ENCODE data around the gene NAALADL2. TPM values are rescaled to one million over a fixed set of nuclear protein-coding genes. Genes with fewer than 3 reads are reported as not detected.
"Not testable (repeated sequence)": the region's sequence is repeated elsewhere in the genome, so short reads cannot be mapped to it uniquely, and the experiment has no call there.

NAALADL2 gene
- total and polyA plus RNA-seq, 2 of the 13 experiments (the other 11 are each of a cell fraction or from before 2014, with no cell fraction given), result 0.08 TPM; not detected in 1

GRCh38 chr3:175612487-175613196 lies 753.5 kb downstream of the NAALADL2 start:
- H2AFZ ChIP-seq (ENCODE audit: low read length), result no peak overlapping the region
- ATAC-seq (no peak), DNase-seq (ENCODE audit: low spot score) (no peak), FAIRE-seq (no peak)
- no peak overlapping the region for H3K4me3 ChIP-seq (replicated peaks in 1 of 3; ENCODE audit: insufficient read depth in 1 of 3, low read depth in 2 of 3, low read length in 3 of 3)
- no peak overlapping the region for H3K27ac ChIP-seq (ENCODE audit: extremely low read length, insufficient read depth, low read length)
- no peak for TF ChIP-seq NFIC (IDR thresholded peaks at IDR 0.05; ENCODE audit: low read length)
- TF ChIP-seq, protein P1, sequence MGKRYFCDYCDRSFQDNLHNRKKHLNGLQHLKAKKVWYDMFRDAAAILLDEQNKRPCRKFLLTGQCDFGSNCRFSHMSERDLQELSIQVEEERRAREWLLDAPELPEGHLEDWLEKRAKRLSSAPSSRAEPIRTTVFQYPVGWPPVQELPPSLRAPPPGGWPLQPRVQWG (CRISPR knock-in tag; IDR thresholded peaks at IDR 0.05; ENCODE audit: borderline replicate concordance, low read depth), result no peak
- TF ChIP-seq ZNF704 (CRISPR knock-in tag; IDR thresholded peaks at IDR 0.05; ENCODE audit: borderline replicate concordance), result no peak
- TF ChIP-seq ATF2 (CRISPR knock-in tag; IDR thresholded peaks at IDR 0.05), result no peak
- no peak for TF ChIP-seq U2AF2 (IDR thresholded peaks at IDR 0.05; ENCODE audit: low read depth, low read length)
- TF ChIP-seq ZBTB7B (CRISPR knock-in tag; IDR thresholded peaks at IDR 0.05), result no peak
- no peak for TF ChIP-seq FOXO4 (CRISPR knock-in tag; conservative IDR thresholded peaks at IDR 0.05)
- no peak for TF ChIP-seq ZNF225 (CRISPR knock-in tag; IDR thresholded peaks at IDR 0.05)
- TF ChIP-seq ZNF510 (CRISPR knock-in tag; IDR thresholded peaks at IDR 0.05; ENCODE audit: low read depth), result no peak
- TF ChIP-seq PHB2 (IDR thresholded peaks at IDR 0.05; ENCODE audit: partially characterized antibody), result no peak
- TF ChIP-seq PCBP2 (optimal IDR thresholded peaks at IDR 0.05; ENCODE audit: low read depth, low read length, poor library complexity, severe bottlenecking), result no peak
- no peak for TF ChIP-seq ZKSCAN5 (CRISPR knock-in tag; IDR thresholded peaks at IDR 0.05)
- ChIA-PET POLR2A (no interaction called here), CTCF (ENCODE audit: low intra/inter-chr PET ratio, low total read pairs) (no interaction called here)
- intact Hi-C loops (cut with micrococcal nuclease; ENCODE audit: unreplicated experiment) (no loop called here), in situ Hi-C loops (cut with HindIII; ENCODE audit: extremely low pct_ligation_motif_present, low pct_unique_long_range_greater_than_20kb) (no loop called here)
- H3K36me3 ChIP-seq (replicated peaks in 1 of 2; ENCODE audit: control insufficient read depth in 1 of 2, insufficient read depth in 2 of 2, low read length in 2 of 2), result no peaks in the 10 kb centered on the region
- no peaks in the 10 kb centered on the region for H3K79me2 ChIP-seq (ENCODE audit: insufficient read depth, low read length)
- no peaks in the 10 kb centered on the region for H3K27me3 ChIP-seq (ENCODE audit: control insufficient read depth in 1 of 2, insufficient read depth in 2 of 2, low read length in 2 of 2)
- H4K20me1 ChIP-seq (ENCODE audit: insufficient read depth, low read length), result no peaks in the 10 kb centered on the region
- no TSS peak for BruUV-seq (replicated peaks)
- no peaks in the 10 kb centered on the region for H3K4me1 ChIP-seq (ENCODE audit: insufficient read depth, low read length)
- peaks cover 18% of the 10 kb centered on the region; the same call in 1 of the 2 replicates for H3K9me3 ChIP-seq (ENCODE audit: low read length)
- under 1% methylated on average over 6 of the region's 6 CpGs for WGBS (ENCODE audit: low lambda C conversion rate)
- no peak overlapping the region for H3K9ac ChIP-seq (ENCODE audit: insufficient read depth, low read depth, low read length)
- no peak overlapping the region for H3K4me2 ChIP-seq (ENCODE audit: low read depth, low read length)

GRCh38 chr3:175614107-175614506 lies 755.0 kb downstream of the NAALADL2 start:
- H3K4me3 ChIP-seq (replicated peaks in 1 of 3; ENCODE audit: insufficient read depth in 1 of 3, low read depth in 2 of 3, low read length in 3 of 3); H3K9ac ChIP-seq (ENCODE audit: insufficient read depth, low read depth, low read length); in situ Hi-C loops (cut with HindIII; ENCODE audit: extremely low pct_ligation_motif_present, low pct_unique_long_range_greater_than_20kb); ATAC-seq; H2AFZ ChIP-seq (ENCODE audit: low read length); H3K27me3 ChIP-seq (ENCODE audit: control insufficient read depth in 1 of 2, insufficient read depth in 2 of 2, low read length in 2 of 2); intact Hi-C loops (cut with micrococcal nuclease; ENCODE audit: unreplicated experiment); H3K27ac ChIP-seq (ENCODE audit: extremely low read length, insufficient read depth, low read length); DNase-seq (ENCODE audit: low spot score); H3K79me2 ChIP-seq (ENCODE audit: insufficient read depth, low read length); FAIRE-seq; H3K36me3 ChIP-seq (replicated peaks in 1 of 2; ENCODE audit: control insufficient read depth in 1 of 2, insufficient read depth in 2 of 2, low read length in 2 of 2); BruUV-seq (replicated peaks); H3K4me1 ChIP-seq (ENCODE audit: insufficient read depth, low read length); CTCF ChIA-PET (ENCODE audit: low intra/inter-chr PET ratio, low total read pairs); H4K20me1 ChIP-seq (ENCODE audit: insufficient read depth, low read length); H3K4me2 ChIP-seq (ENCODE audit: low read depth, low read length); POLR2A ChIA-PET: not testable (repeated sequence)
- peaks cover 18% of the 10 kb centered on the region; the same call in 1 of the 2 replicates for H3K9me3 ChIP-seq (ENCODE audit: low read length)
- WGBS (ENCODE audit: low lambda C conversion rate), result 38% methylated on average over 9 of the region's 9 CpGs
